Tibial artery (tissue), 4 donors: ENCODE data around the gene PPARG.
A peak's percentile ranks its signal among the peaks of the same experiment; 100 is the strongest.

Source experiments
- DNase-seq, 2 donors: peaks; one replicate each; pipeline ENCODE4 v3.0.0-alpha.2; 2019
- H3K27ac ChIP-seq, 2 donors: fragments of 200-600 bp; sonication (generic) in 1 of 2; 1 replicate in 1 of 2; 2 replicates in 1 of 2; pipeline ENCODE4 v1.5.1; 2018 to 2019; ENCODE audit warnings: mild to moderate bottlenecking in 1 of 2
- H3K27me3 ChIP-seq, 2 donors: fragments of 200-600 bp; sonication (generic) in 1 of 2; one replicate each; pipeline versions ENCODE4 v1.5.1 to v1.6.0; 2016 to 2019
- H3K36me3 ChIP-seq, 3 donors: fragments of 200-600 bp; sonication (generic) in 2 of 3; one replicate each; pipeline ENCODE4 v1.5.1; 2016 to 2019; ENCODE audit warnings: mild to moderate bottlenecking in 2 of 3
- H3K4me1 ChIP-seq, 4 donors: fragments of 200-600 bp; sonication (generic) in 2 of 4; 1 replicate in 3 of 4; 2 replicates in 1 of 4; pipeline ENCODE4 v1.5.1; 2016 to 2019
- H3K4me3 ChIP-seq, 2 donors: fragments of 200-600 bp; sonication (generic) in 1 of 2; 1 replicate in 1 of 2; 2 replicates in 1 of 2; pipeline ENCODE4 v1.5.1; 2018 to 2019; ENCODE audit warnings: mild to moderate bottlenecking in 2 of 2
- H3K9me3 ChIP-seq, 3 donors: fragments of 200-600 bp; sonication (generic) in 1 of 3; one replicate each; pipeline ENCODE4 v1.5.1; 2016 to 2019
- intact Hi-C: fragments of 100-400 bp; cut with DNase I; formaldehyde crosslinking; loops from one replicate; pipeline ENCODE4 v1.15.0; 2023; ENCODE audit warnings: low total_unique reads
- TF ChIP-seq, protein P1 (sequence below), 2 experiments: fragments of 200-600 bp in 1 of 2; fragments of 450-650 bp in 1 of 2; IDR thresholded peaks; one replicate each; pipeline ENCODE4 v1.5.1; 2017 to 2019; ENCODE audit warnings: antibody characterized with exemption in 2 of 2, mild to moderate bottlenecking in 1 of 2, moderate library complexity in 1 of 2

PPARG gene

DNA sequence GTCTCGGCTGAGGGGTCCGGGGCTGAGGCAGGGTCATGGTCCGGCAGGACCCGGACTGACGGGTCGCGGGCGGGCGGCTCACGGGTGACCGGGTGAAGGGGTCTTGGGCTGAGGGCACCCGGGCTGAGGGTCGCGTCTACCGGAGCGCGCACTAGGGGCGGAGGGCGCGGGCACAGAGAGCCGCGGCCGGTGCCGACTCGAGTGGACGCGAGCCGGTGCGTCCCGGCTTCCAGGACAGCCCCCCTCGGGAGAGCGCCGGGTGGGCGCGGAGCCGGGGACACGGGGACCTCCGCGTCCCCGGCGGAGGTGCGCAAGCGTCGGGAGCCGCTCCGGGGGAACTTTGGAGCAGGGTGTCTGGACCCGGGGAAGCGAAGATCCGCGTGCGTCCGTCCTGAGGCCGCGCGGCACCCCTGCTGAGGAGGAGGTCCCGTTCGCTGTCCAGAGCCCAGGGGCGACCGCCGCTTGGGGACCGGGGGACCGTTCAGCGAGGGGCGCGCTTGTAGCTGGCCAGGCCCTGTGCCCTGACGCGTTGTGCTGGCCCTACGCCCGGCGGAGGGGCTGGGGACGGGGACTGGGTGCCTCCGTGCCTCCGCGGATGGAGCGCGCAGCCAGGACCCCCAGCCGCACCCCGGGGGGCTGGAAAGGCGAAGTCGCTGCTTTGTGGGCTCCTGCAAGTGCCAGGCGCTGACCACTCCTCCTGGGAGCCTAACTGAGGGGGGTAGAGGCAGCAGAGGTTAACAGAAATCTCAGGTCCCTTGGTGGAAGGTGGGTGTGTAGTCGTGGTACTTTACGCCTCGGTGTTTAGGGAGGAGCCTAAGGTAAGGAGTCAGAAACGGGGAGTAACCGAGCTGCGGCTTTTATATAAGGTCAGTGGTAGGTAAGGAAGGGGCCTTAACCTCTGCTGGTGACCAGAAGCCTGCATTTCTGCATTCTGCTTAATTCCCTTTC lies at the start of gene PPARG:
TSS of gene PPARG (plus strand) at position 889 of the 948 bp plus-strand sequence. CDS start 90,642 bp downstream, outside the sequence.
- Histone ChIP-seq H3K9me3 (peaks cover 0 to 4% (median 4%) of the 10 kb centered on the region in 3 donors), H3K4me3 (peak within 1 kb of the TSS; percentile 54 to 59), H3K4me1 (peaks cover 0 to 14% (median 12%) of the 10 kb centered on the region in 4 donors), H3K27me3 (peaks cover 0 to 35% of the 10 kb centered on the region in 2 donors), H3K27ac (peak within 1 kb of the TSS; percentile 41 to 49), H3K36me3 (no peaks in the 10 kb centered on the region)
- DNase-seq = no peak
- intact Hi-C loops = no loop called here
- TF ChIP-seq, protein P1, sequence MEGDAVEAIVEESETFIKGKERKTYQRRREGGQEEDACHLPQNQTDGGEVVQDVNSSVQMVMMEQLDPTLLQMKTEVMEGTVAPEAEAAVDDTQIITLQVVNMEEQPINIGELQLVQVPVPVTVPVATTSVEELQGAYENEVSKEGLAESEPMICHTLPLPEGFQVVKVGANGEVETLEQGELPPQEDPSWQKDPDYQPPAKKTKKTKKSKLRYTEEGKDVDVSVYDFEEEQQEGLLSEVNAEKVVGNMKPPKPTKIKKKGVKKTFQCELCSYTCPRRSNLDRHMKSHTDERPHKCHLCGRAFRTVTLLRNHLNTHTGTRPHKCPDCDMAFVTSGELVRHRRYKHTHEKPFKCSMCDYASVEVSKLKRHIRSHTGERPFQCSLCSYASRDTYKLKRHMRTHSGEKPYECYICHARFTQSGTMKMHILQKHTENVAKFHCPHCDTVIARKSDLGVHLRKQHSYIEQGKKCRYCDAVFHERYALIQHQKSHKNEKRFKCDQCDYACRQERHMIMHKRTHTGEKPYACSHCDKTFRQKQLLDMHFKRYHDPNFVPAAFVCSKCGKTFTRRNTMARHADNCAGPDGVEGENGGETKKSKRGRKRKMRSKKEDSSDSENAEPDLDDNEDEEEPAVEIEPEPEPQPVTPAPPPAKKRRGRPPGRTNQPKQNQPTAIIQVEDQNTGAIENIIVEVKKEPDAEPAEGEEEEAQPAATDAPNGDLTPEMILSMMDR (IDR thresholded peaks at IDR 0.05) = no peak

DNA sequence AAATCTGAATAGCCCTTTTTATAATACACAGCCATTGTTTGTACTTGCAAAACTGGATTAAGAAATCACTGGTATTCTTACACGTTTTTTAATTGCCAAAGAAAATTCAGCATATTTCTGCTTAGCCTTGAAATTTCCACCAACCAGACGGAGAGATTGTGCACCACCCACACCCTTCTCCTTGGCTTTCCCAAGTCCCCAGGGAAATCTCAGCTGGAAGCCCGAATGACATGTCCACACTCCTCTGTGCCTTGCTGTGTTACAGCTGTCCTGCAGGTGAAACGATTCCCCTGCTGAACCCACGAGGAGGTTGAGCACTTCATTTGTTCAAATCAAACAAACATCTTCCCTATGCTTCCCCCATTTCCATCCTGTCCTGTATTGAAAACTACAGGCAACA lies 49.6 kb upstream of the PPARG start:
- no peaks in the 10 kb centered on the region for H3K36me3 ChIP-seq
- no peak overlapping the region for H3K4me3 ChIP-seq
- peaks cover 0 to 11% (median 2%) of the 10 kb centered on the region in 4 donors for H3K4me1 ChIP-seq
- H3K27me3 ChIP-seq = peaks cover 0 to 6% of the 10 kb centered on the region in 2 donors
- intact Hi-C loops = no loop called here
- peak; percentile 41 to 70 for DNase-seq
- TF ChIP-seq, protein P1 (IDR thresholded peaks at IDR 0.05) = no peak
- H3K9me3 ChIP-seq = no peaks in the 10 kb centered on the region
- H3K27ac ChIP-seq = no peak overlapping the region

DNA sequence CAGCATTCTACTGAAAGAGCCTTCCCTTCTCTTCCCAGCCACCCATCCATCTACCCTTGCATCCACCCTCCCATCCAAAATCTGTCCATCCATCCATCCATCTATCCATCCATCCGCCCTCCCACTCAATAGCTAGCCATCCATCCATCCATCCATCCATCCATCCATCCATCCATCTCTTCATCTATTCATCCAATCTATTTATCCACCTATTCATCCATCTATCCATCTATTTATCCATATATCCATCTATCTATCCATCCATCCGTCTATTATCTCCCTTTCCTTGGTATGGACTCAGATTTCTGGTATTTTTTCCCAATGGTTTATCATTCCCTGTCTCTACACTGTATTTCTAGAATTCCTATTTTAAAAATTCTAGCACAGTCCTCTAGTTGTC lies 46.1 kb upstream of the PPARG start:
- no peaks in the 10 kb centered on the region for H3K9me3 ChIP-seq
- peaks cover 0 to 7% of the 10 kb centered on the region in 2 donors for H3K27me3 ChIP-seq
- intact Hi-C loops = no loop called here
- H3K4me3 ChIP-seq = no peak overlapping the region
- no peaks in the 10 kb centered on the region for H3K36me3 ChIP-seq
- no peak for DNase-seq
- no peak overlapping the region for H3K27ac ChIP-seq
- H3K4me1 ChIP-seq = no peaks in the 10 kb centered on the region
- TF ChIP-seq, protein P1 (IDR thresholded peaks at IDR 0.05) = no peak

DNA sequence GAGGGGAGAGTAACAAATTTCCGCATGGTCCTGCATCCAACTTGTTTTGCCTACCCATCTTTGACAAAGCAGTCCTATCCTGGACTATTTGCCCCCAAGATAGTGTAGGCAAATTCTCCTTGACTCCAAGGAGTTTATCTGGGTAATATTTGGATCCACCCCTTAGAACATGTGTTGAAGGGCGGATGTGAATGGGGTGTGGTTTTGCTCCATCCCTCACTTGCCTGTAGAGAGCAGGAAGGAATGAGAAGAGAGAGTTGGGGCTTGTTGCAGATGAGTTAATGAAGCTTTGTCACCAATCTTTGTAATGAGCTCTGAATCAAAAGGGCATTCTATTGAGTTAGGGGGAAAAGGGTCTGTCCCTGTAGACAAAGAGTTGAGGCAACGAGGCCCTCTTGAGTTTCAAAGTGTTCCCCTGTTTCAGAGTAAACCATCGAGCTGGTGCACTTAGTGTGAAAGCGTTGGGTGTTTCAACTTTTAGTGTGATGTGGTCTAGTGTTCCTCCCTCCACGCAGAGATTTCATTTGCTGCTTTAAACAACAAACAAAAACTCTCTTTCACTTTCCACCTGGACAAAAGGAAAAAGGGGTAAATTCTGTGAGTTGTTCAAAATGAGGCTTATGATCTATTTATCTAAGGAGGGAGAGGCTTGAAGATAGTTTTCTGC lies 42.2 kb upstream of the PPARG start:
- Histone ChIP-seq H3K9me3 (peaks cover 0 to 13% (median 0%) of the 10 kb centered on the region in 3 donors), H3K27ac (no peak overlapping the region), H3K4me3 (no peak overlapping the region), H3K36me3 (no peaks in the 10 kb centered on the region), H3K4me1 (no peaks in the 10 kb centered on the region), H3K27me3 (peaks cover 0 to 7% of the 10 kb centered on the region in 2 donors)
- TF ChIP-seq, protein P1 (IDR thresholded peaks at IDR 0.05) = no peak
- intact Hi-C loops = no loop called here
- DNase-seq = no peak

DNA sequence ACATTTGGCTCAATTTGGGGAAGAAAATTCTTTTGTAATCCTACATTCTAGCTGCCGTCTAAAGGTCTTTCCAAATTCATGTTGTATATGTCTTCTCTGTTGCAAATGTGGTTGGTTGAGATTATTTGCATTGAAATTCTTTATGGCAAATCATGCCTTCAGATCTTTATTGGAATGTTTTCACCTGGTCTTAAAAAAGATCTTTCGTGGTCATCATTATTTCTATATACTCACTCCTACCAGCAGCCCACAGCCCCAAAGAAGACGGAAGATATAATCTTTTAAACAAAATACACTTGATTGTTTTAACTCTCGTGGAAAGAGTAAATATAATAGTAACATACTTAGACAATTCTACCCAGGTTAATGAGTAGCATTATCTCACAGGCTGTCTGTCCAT lies 41.5 kb upstream of the PPARG start:
- Histone ChIP-seq H3K9me3 (peaks cover 0 to 13% (median 0%) of the 10 kb centered on the region in 3 donors), H3K4me1 (no peaks in the 10 kb centered on the region), H3K27ac (no peak overlapping the region), H3K27me3 (peaks cover 0 to 7% of the 10 kb centered on the region in 2 donors), H3K36me3 (no peaks in the 10 kb centered on the region), H3K4me3 (no peak overlapping the region)
- DNase-seq = no peak
- TF ChIP-seq, protein P1 (IDR thresholded peaks at IDR 0.05) = no peak
- intact Hi-C loops = no loop called here
